Measurements from ENCODE around the gene SREK1.
A peak's percentile ranks its signal among the peaks of the same experiment; 100 is the strongest.

The SREK1 gene

DNA sequence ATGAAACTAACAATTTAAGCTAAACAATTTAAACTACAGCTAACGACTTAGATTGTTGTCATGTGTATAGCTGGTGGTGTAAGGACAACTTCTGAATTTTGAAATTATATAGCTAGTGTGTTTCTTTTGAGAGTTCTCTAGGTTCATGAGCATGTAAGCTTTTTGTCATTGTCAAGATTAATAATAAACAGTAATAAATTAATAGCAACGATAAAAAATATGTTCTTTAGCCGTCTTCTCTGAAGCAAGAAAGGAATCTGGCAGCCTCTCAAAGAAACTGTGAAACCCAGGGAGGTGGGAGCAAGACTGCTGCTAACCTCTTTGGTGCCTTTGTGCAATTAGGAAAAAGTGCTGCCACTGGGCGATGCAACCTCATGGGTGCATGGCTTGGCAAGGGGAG lies 59.4 kb downstream of the SREK1 start:
- Histone ChIP-seq H3K27ac (ENCODE audit: low read depth, low read length, poor library complexity, severe bottlenecking) (no peak overlapping the region), H4K20me1 (ENCODE audit: insufficient read depth, low read length) (no peaks in the 10 kb centered on the region), H3K4me3 (ENCODE audit: low read depth, low read length, poor library complexity, severe bottlenecking) (no peak overlapping the region), H3K36me3 (ENCODE audit: insufficient read depth, low read length) (no peaks in the 10 kb centered on the region), H3K9ac (ENCODE audit: low read length) (no peak overlapping the region), H3K4me1 (ENCODE audit: insufficient read depth, low read length, severe bottlenecking) (no peaks in the 10 kb centered on the region), H3K79me2 (ENCODE audit: insufficient read depth, low read length) (no peaks in the 10 kb centered on the region), H3K27me3 (ENCODE audit: insufficient read depth, low read length) (no peaks in the 10 kb centered on the region), H3K4me2 (ENCODE audit: low read length) (no peak overlapping the region), H3K9me2 (ENCODE audit: low read depth, low read length) (no peaks in the 10 kb centered on the region), H3K9me3 (ENCODE audit: low read length) (no peaks in the 10 kb centered on the region), H2AFZ (ENCODE audit: low read length) (no peak overlapping the region), H3F3A (ENCODE audit: insufficient read depth, low read length) (no peaks in the 10 kb centered on the region)
- TF ChIP-seq CTCF (IDR thresholded peaks at IDR 0.05; ENCODE audit: low read length): no peak
- no peak for TF ChIP-seq EZH2 (IDR thresholded peaks at IDR 0.05; ENCODE audit: borderline replicate concordance, low read length)

DNA sequence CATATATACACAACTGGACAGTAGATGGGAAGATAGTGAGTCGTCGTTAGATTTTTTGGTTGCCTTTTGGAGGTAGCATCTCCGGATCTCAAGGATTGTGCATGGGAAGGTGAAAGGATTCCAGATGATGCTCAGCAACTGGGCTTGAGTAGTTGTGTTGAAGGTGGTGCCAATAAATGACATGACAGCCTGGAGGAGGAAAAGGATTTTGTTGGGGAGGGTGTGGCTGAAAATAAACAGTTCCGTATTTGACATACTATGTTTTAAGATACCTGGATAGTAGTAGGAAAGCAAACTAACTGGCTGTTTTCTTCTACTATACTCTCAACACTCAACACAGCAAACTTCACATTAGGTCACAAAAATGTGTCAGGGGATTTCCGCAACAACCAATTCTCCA lies 62.4 kb downstream of the SREK1 start:
- H3K4me2 ChIP-seq (ENCODE audit: low read length): no peak overlapping the region
- H3K79me2 ChIP-seq (ENCODE audit: insufficient read depth, low read length): no peaks in the 10 kb centered on the region
- no peaks in the 10 kb centered on the region for H3K36me3 ChIP-seq (ENCODE audit: insufficient read depth, low read length)
- no peak overlapping the region for H3K9ac ChIP-seq (ENCODE audit: low read length)
- no peaks in the 10 kb centered on the region for H4K20me1 ChIP-seq (ENCODE audit: insufficient read depth, low read length)
- no peaks in the 10 kb centered on the region for H3F3A ChIP-seq (ENCODE audit: insufficient read depth, low read length)
- no peaks in the 10 kb centered on the region for H3K27me3 ChIP-seq (ENCODE audit: insufficient read depth, low read length)
- TF ChIP-seq EZH2 (IDR thresholded peaks at IDR 0.05; ENCODE audit: borderline replicate concordance, low read length): no peak
- no peak overlapping the region for H3K27ac ChIP-seq (ENCODE audit: low read depth, low read length, poor library complexity, severe bottlenecking)
- no peaks in the 10 kb centered on the region for H3K4me1 ChIP-seq (ENCODE audit: insufficient read depth, low read length, severe bottlenecking)
- no peak overlapping the region for H2AFZ ChIP-seq (ENCODE audit: low read length)
- no peaks in the 10 kb centered on the region for H3K9me2 ChIP-seq (ENCODE audit: low read depth, low read length)
- no peaks in the 10 kb centered on the region for H3K9me3 ChIP-seq (ENCODE audit: low read length)
- no peak overlapping the region for H3K4me3 ChIP-seq (ENCODE audit: low read depth, low read length, poor library complexity, severe bottlenecking)

- H3K9me3 ChIP-seq (ENCODE audit: low read length): no peaks in the 10 kb centered on the region
- H3F3A ChIP-seq (ENCODE audit: insufficient read depth, low read length): no peaks in the 10 kb centered on the region
- H3K9ac ChIP-seq (ENCODE audit: low read length): no peak overlapping the region
- no peaks in the 10 kb centered on the region for H3K4me1 ChIP-seq (ENCODE audit: insufficient read depth, low read length, severe bottlenecking)
- no peak overlapping the region for H3K27ac ChIP-seq (ENCODE audit: low read depth, low read length, poor library complexity, severe bottlenecking)
- no peak overlapping the region for H3K4me2 ChIP-seq (ENCODE audit: low read length)
- H3K27me3 ChIP-seq (ENCODE audit: insufficient read depth, low read length): no peaks in the 10 kb centered on the region
- no peak overlapping the region for H3K4me3 ChIP-seq (ENCODE audit: low read depth, low read length, poor library complexity, severe bottlenecking)
- H2AFZ ChIP-seq (ENCODE audit: low read length): no peak overlapping the region
- no peaks in the 10 kb centered on the region for H3K79me2 ChIP-seq (ENCODE audit: insufficient read depth, low read length)
- TF ChIP-seq CTCF (IDR thresholded peaks at IDR 0.05; ENCODE audit: low read length) (no peak), EZH2 (IDR thresholded peaks at IDR 0.05; ENCODE audit: borderline replicate concordance, low read length) (no peak)
- no peaks in the 10 kb centered on the region for H3K36me3 ChIP-seq (ENCODE audit: insufficient read depth, low read length)
- H3K9me2 ChIP-seq (ENCODE audit: low read depth, low read length): no peaks in the 10 kb centered on the region
- no peaks in the 10 kb centered on the region for H4K20me1 ChIP-seq (ENCODE audit: insufficient read depth, low read length)
These were observed 63.9 kb downstream of the SREK1 start for GRCh38 chr5:66207800-66208561.

DNA sequence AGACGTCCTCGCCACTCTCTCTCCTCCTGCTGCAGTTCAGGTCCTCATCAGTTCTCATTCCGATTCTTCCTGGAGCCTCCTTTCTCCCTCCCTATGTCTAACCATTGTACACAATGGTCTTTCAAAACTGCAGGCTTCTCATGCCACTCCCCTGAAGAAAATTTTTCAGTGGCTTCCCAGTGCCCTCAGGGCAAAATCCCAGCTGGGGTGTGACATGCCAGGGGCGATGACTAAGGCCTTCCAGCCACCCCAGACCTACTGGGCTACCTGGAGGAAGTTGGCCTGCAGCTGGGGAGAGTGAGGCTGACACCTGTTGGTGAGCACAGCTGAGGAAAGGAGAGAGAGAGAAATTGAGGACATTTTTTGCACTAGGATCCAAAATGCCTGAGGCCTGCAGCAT lies 65.2 kb downstream of the SREK1 start:
- H3K4me1 ChIP-seq (ENCODE audit: insufficient read depth, low read length, severe bottlenecking): no peaks in the 10 kb centered on the region
- no peaks in the 10 kb centered on the region for H3K9me3 ChIP-seq (ENCODE audit: low read length)
- TF ChIP-seq CTCF (IDR thresholded peaks at IDR 0.05; ENCODE audit: low read length) (peak; percentile 37; the same call in 1 of the 2 replicates), EZH2 (IDR thresholded peaks at IDR 0.05; ENCODE audit: borderline replicate concordance, low read length) (no peak)
- H3K4me3 ChIP-seq (ENCODE audit: low read depth, low read length, poor library complexity, severe bottlenecking): no peak overlapping the region
- H2AFZ ChIP-seq (ENCODE audit: low read length): no peak overlapping the region
- H3K27me3 ChIP-seq (ENCODE audit: insufficient read depth, low read length): no peaks in the 10 kb centered on the region
- no peak overlapping the region for H3K4me2 ChIP-seq (ENCODE audit: low read length)
- H3K27ac ChIP-seq (ENCODE audit: low read depth, low read length, poor library complexity, severe bottlenecking): no peak overlapping the region
- H3K9ac ChIP-seq (ENCODE audit: low read length): no peak overlapping the region
- H3K79me2 ChIP-seq (ENCODE audit: insufficient read depth, low read length): no peaks in the 10 kb centered on the region
- no peaks in the 10 kb centered on the region for H3K9me2 ChIP-seq (ENCODE audit: low read depth, low read length)
- no peaks in the 10 kb centered on the region for H4K20me1 ChIP-seq (ENCODE audit: insufficient read depth, low read length)
- no peaks in the 10 kb centered on the region for H3K36me3 ChIP-seq (ENCODE audit: insufficient read depth, low read length)
- no peaks in the 10 kb centered on the region for H3F3A ChIP-seq (ENCODE audit: insufficient read depth, low read length)

All from OCI-LY1 (cell line).